VCaP (cell line): ENCODE data around the gene FXYD3.

Experiments used
- H3K27ac ChIP-seq: fragments of 450-650 bp; 2 replicates; pipeline ENCODE4 v1.5.1; 2017
- TF ChIP-seq, protein P1 (sequence below): fragments of 450-650 bp; conservative IDR thresholded peaks from 2 replicates; pipeline ENCODE4 v1.5.1; 2017; ENCODE audit warnings: mild to moderate bottlenecking, moderate library complexity

FXYD3 gene

DNA sequence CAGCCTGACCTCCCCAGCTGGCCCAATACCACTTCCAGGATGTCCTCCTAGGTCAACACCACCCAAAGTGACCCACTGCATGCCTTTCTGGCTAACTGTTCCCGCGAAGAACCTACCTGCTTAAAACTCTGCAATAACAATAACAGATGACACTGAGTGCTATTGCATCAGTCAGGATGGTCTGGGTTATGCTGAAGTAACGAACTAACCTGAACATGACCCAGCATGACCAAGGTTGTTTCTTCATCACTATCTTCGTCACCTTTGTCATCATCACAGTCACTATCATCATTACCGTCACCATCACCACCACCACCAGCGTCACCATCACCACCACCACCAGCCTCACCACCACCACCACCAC lies 10.6 kb upstream of the FXYD3 start:
- TF ChIP-seq, protein P1, sequence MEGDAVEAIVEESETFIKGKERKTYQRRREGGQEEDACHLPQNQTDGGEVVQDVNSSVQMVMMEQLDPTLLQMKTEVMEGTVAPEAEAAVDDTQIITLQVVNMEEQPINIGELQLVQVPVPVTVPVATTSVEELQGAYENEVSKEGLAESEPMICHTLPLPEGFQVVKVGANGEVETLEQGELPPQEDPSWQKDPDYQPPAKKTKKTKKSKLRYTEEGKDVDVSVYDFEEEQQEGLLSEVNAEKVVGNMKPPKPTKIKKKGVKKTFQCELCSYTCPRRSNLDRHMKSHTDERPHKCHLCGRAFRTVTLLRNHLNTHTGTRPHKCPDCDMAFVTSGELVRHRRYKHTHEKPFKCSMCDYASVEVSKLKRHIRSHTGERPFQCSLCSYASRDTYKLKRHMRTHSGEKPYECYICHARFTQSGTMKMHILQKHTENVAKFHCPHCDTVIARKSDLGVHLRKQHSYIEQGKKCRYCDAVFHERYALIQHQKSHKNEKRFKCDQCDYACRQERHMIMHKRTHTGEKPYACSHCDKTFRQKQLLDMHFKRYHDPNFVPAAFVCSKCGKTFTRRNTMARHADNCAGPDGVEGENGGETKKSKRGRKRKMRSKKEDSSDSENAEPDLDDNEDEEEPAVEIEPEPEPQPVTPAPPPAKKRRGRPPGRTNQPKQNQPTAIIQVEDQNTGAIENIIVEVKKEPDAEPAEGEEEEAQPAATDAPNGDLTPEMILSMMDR, result no peak

DNA sequence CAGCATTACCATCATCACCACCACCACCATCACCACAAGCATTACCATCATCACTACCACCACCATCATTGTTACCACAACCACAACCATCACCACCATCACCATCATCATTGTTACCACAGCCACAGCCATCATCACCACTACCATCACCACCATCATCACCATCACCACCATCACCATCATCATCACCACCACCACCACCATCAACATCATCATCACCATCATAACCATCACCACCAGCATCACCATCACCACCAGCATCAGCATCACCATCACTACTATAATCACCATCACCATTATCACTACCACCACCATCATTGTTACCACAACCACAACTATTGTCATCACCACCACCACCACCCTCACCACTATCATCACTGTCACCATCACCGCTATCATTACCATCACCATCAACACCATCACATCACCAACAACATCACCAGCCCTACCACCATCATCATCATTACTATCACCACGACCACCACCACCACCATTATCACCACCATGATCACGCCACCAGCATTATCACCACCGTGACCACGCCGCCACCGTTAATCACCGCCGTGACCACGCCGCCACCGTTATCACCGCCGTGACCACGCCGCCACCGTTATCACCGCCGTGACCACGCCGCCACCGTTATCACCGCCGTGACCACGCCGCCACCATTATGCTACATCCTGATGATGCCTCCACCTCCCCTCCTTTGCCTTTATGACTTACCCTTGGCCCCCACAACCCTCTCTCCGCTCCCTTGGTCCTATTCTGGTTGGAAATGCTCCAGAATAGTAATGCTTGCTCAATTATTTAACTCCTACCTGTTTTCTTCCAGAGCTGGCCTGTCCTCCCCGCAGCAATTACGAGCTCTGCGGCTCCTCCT lies 10.0 kb upstream of the FXYD3 start:
- TF ChIP-seq, protein P1, result no peak
- H3K27ac ChIP-seq, result no peak overlapping the region

More for the DNA sequence above, 10.6 kb upstream of the FXYD3 start:
- no peak overlapping the region for H3K27ac ChIP-seq

DNA sequence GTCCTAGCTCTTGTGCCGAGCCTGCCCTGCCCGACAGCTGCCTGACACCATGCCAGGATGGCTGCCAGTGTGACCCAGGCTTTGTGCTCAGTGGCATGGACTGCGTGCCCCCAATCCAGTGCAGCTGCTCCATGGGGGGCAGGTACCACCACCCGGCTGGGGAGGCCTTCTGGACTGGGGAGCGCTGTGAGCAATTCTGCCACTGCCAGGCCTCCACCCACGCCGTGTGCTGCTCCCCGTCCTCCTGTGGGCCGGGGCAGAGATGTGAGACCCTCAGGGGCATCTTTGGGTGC lies 9.4 kb upstream of the FXYD3 start:
- no peak overlapping the region for H3K27ac ChIP-seq
- TF ChIP-seq, protein P1, result no peak

DNA sequence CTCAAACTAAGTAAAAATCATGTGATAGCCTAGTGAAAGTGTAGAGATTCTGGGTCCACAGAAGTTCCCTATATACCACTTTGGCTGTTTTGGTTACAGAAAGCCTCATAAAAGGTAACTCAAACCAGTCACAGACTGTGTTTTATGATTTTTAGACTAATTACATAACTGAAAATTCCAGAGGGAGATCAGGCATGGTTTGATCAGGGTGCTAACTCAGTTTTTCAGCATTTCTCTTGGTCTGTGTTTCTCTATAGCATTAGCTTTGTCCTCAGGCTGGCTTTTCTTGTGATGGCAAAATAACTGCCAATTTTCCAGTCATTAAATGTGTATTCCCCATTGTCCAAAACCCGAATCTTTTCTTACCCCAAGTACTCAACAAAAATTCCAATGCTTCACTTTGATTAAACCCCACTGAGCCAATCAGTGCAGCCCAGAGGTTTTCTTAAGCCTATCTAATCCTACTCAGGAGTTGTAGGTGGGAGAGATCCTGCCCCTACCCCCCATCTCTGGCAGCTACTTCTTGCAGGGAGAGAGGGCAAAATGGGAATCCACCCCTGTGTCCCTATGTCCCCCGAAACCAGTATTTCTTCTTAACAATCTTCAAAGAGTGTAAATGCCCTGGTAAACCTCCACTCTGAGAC lies 8.6 kb upstream of the FXYD3 start:
- no peak overlapping the region for H3K27ac ChIP-seq
- TF ChIP-seq, protein P1, result no peak

DNA sequence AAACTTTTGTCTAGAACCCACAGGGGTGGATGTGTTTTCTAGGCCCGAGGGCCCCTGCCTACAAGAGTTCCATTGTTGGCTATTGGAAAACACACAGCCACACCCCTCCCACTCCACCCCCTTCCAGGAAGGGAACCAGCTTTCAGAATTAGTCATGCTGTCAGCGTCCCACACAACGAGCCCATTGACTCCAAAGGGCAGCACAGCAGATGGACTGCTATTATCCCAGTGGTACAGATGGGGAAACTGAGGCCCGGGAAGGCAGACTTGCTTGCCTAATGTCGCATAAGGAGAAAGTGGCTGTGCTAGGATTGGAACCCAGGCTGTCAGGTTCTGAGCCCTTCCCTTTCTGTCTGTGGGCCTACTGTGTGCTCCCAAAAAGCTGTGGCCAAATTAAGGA lies 8.1 kb upstream of the FXYD3 start:
- H3K27ac ChIP-seq, result no peak overlapping the region
- TF ChIP-seq, protein P1, result no peak

DNA sequence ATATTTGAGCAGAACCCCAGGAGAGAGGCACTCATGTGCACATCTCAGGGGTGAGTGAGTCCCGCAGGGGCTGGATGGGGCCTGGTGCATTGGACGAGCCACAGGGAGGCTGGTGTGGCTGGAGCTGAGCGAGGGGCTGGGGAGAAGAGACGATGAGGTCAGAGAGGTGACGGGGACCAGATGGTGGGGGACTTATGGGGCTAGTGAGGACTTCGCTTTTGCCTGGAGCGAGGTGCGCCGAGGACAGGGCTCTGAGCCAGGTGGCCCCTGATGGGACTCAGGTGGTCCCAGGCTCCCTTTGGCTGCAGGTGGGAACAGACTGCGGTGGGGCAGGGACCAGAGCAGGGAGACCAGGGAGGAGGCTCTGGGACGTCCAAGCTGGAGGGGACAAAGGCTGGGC lies 6.9 kb upstream of the FXYD3 start:
- TF ChIP-seq, protein P1, result no peak
- no peak overlapping the region for H3K27ac ChIP-seq

DNA sequence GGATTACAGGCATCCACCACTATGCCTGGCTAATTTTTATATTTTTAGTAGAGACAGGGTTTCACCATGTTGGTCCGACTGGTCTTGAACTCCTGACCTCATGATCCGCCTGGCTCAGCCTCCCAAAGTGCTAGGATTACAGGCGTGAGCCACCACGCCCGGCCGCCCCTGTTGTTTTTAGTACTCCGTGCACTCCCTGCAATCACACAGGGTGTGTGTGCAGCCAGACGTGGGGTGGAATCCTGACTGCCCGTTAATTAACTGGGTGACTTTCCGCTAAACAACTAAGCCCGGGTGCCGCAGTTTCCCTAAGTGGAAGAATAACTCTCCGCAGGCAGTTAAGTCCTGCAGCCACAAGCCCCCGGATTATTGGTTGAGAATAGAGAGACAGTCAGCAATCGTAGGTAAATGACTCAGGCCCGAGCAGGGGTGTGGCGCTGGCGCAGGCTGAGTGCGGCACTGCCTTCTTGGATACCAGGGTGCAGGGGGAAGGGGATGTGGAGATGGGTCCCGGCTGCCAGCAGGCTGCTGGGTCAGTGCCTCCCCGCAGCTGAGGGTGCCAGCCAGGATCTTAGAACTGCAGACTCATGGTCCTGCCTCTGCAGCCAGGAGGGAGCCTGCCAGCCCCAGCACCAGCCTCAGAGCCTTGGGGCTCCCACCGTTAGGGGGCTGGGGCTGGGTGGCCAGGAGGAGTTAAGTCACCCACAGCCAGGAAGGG lies 6.1 kb upstream of the FXYD3 start:
- TF ChIP-seq, protein P1, result no peak
- no peak overlapping the region for H3K27ac ChIP-seq
